Naive B cell (primary cell): ENCODE data around the gene TRIM58. TPM values are rescaled to one million over a fixed set of nuclear protein-coding genes. Genes with fewer than 3 reads are reported as not detected.
A peak's percentile ranks its signal among the peaks of the same experiment; 100 is the strongest.

Experiments
- ATAC-seq, 2 donors: fragments of 150-1000 bp; cut with Tn5 transposase; 2 replicates each; pipeline ENCODE4 v1.10.0; 2021; ENCODE audit warnings: low read depth in 2 of 2, mild to moderate bottlenecking in 2 of 2, moderate library complexity in 2 of 2
- DNase-seq: peaks from one replicate; pipeline ENCODE4 v3.0.0; 2022
- H3K27ac Mint-ChIP-seq, 6 donors: one replicate each; pipeline ENCODE4 v1.8.0; 2020 to 2022; ENCODE audit warnings: mild to moderate bottlenecking in 6 of 6, mixed read lengths in 6 of 6, moderate library complexity in 5 of 6, inconsistent platforms in 2 of 6
- H3K27me3 Mint-ChIP-seq, 3 donors: one replicate each; pipeline ENCODE4 v1.8.0; 2021 to 2022; ENCODE audit warnings: mixed read lengths in 3 of 3, mild to moderate bottlenecking in 1 of 3
- H3K36me3 Mint-ChIP-seq, 2 donors: one replicate each; pipeline ENCODE4 v1.8.0; 2020 to 2022; ENCODE audit warnings: mixed read lengths in 2 of 2, inconsistent platforms in 1 of 2, mild to moderate bottlenecking in 1 of 2
- H3K4me1 Mint-ChIP-seq, 3 donors: one replicate each; pipeline ENCODE4 v1.8.0; 2020 to 2022; ENCODE audit warnings: mixed read lengths in 3 of 3, inconsistent platforms in 1 of 3, mild to moderate bottlenecking in 1 of 3, moderate library complexity in 1 of 3
- H3K4me3 Mint-ChIP-seq, 8 donors: one replicate each; pipeline ENCODE4 v1.8.0; 2020 to 2022; ENCODE audit warnings: mild to moderate bottlenecking in 8 of 8, mixed read lengths in 8 of 8, moderate library complexity in 8 of 8, inconsistent platforms in 2 of 8
- H3K9me3 Mint-ChIP-seq, 7 donors: one replicate each; pipeline ENCODE4 v1.8.0; 2020 to 2022; ENCODE audit warnings: mixed read lengths in 7 of 7, mild to moderate bottlenecking in 5 of 7, inconsistent platforms in 2 of 7, moderate library complexity in 1 of 7
- polyA plus RNA-seq, 6 donors: library from polyadenylated mRNA; unstranded; fragments of 300-500 nt; fragmentation: Illumina TruSeq; gene quantifications; one replicate each; pipeline ENCODE4 v1.2.3, GENCODE V29; 2021; ENCODE audit warnings: low read depth in 6 of 6

TRIM58 gene
- polyA plus RNA-seq, 6 donors from 2014 or later, result 2.2 to 6.2 (median 4.7) TPM

GRCh38 chr1:247854899-247855545 is 2.0 kb upstream of the TRIM58 start:
- Mint-ChIP-seq H3K4me3 (peak overlapping the region in 3 of 8 donors; percentile 9 to 94 (median 51)), H3K4me1 (peaks cover 11 to 16% (median 16%) of the 10 kb centered on the region in 3 donors), H3K27ac (peak overlapping the region in 1 of 6 donors; percentile 55), H3K36me3 (no peaks in the 10 kb centered on the region), H3K27me3 (peaks cover 0 to 16% (median 3%) of the 10 kb centered on the region in 3 donors), H3K9me3 (peaks cover 0 to 6% (median 0%) of the 10 kb centered on the region in 7 donors)
- no peak for ATAC-seq
- no peak for DNase-seq

- H3K27me3 Mint-ChIP-seq, result peaks cover 0 to 16% (median 3%) of the 10 kb centered on the region in 3 donors
- peaks cover 0 to 6% (median 0%) of the 10 kb centered on the region in 7 donors for H3K9me3 Mint-ChIP-seq
- peak overlapping the region in 7 of 8 donors; percentile 82 to 94 (median 87) for H3K4me3 Mint-ChIP-seq
- H3K4me1 Mint-ChIP-seq, result peaks cover 11 to 16% (median 16%) of the 10 kb centered on the region in 3 donors
- H3K27ac Mint-ChIP-seq, result peak overlapping the region in 1 of 6 donors; percentile 57
- H3K36me3 Mint-ChIP-seq, result no peaks in the 10 kb centered on the region
- no peak for ATAC-seq
- no peak for DNase-seq
Measured at GRCh38 chr1:247855911-247856310, 1.1 kb upstream of the TRIM58 start.

- peak overlapping the region; percentile 85 to 96 (median 90) for H3K4me3 Mint-ChIP-seq
- DNase-seq (no peak), ATAC-seq (no peak)
- peaks cover 0 to 2% (median 0%) of the 10 kb centered on the region in 7 donors for H3K9me3 Mint-ChIP-seq
- peaks cover 10 to 16% (median 11%) of the 10 kb centered on the region in 3 donors for H3K4me1 Mint-ChIP-seq
- H3K27me3 Mint-ChIP-seq, result peaks cover 0 to 16% (median 3%) of the 10 kb centered on the region in 3 donors
- no peaks in the 10 kb centered on the region for H3K36me3 Mint-ChIP-seq
- H3K27ac Mint-ChIP-seq, result peak overlapping the region in 4 of 6 donors; percentile 17 to 84 (median 54)
Measured at GRCh38 chr1:247857985-247858619, 1.1 kb downstream of the TRIM58 start.

- no peak overlapping the region for H3K27ac Mint-ChIP-seq
Measured at GRCh38 chr1:247862756-247863155, 5.8 kb downstream of the TRIM58 start.

GRCh38 chr1:247864644-247865043 is 7.7 kb downstream of the TRIM58 start:
- H3K27me3 Mint-ChIP-seq, result no peaks in the 10 kb centered on the region
- no peak overlapping the region for H3K4me3 Mint-ChIP-seq
- DNase-seq (no peak), ATAC-seq (no peak)
- no peaks in the 10 kb centered on the region for H3K4me1 Mint-ChIP-seq
- H3K9me3 Mint-ChIP-seq, result peaks cover 0 to 3% (median 0%) of the 10 kb centered on the region in 7 donors
- peak overlapping the region in 1 of 6 donors; percentile 68 for H3K27ac Mint-ChIP-seq
- H3K36me3 Mint-ChIP-seq, result peaks cover 4 to 11% of the 10 kb centered on the region in 2 donors

More at GRCh38 chr1:247862756-247863155, 5.8 kb downstream of the TRIM58 start:
- ATAC-seq (no peak), DNase-seq (no peak)
- Mint-ChIP-seq H3K27me3 (peaks cover 0 to 5% (median 3%) of the 10 kb centered on the region in 3 donors), H3K36me3 (peaks cover 0 to 7% of the 10 kb centered on the region in 2 donors), H3K4me1 (peaks cover 5 to 10% (median 5%) of the 10 kb centered on the region in 3 donors), H3K9me3 (no peaks in the 10 kb centered on the region), H3K4me3 (no peak overlapping the region)

- H3K27me3 Mint-ChIP-seq, result no peaks in the 10 kb centered on the region
- peaks cover 0 to 5% (median 0%) of the 10 kb centered on the region in 7 donors for H3K9me3 Mint-ChIP-seq
- DNase-seq, result no peak
- no peak overlapping the region for H3K27ac Mint-ChIP-seq
- H3K4me3 Mint-ChIP-seq, result no peak overlapping the region
- no peaks in the 10 kb centered on the region for H3K4me1 Mint-ChIP-seq
- H3K36me3 Mint-ChIP-seq, result peaks cover 6 to 16% of the 10 kb centered on the region in 2 donors
- no peak for ATAC-seq
Measured at GRCh38 chr1:247865416-247865815, 8.4 kb downstream of the TRIM58 start.

GRCh38 chr1:247883346-247883745 is 26.4 kb downstream of the TRIM58 start:
- Mint-ChIP-seq H3K4me1 (peaks cover 0 to 4% (median 0%) of the 10 kb centered on the region in 3 donors), H3K27ac (no peak overlapping the region), H3K4me3 (no peak overlapping the region), H3K9me3 (no peaks in the 10 kb centered on the region), H3K36me3 (peaks cover 0 to 7% of the 10 kb centered on the region in 2 donors), H3K27me3 (no peaks in the 10 kb centered on the region)
- ATAC-seq (no peak), DNase-seq (no peak)

- H3K27me3 Mint-ChIP-seq, result no peaks in the 10 kb centered on the region
- H3K27ac Mint-ChIP-seq, result peak overlapping the region in 1 of 6 donors; percentile 0
- H3K4me1 Mint-ChIP-seq, result no peaks in the 10 kb centered on the region
- DNase-seq, result no peak
- H3K4me3 Mint-ChIP-seq, result no peak overlapping the region
- H3K36me3 Mint-ChIP-seq, result peaks cover 0 to under 1% of the 10 kb centered on the region in 2 donors
- no peak for ATAC-seq
- no peaks in the 10 kb centered on the region for H3K9me3 Mint-ChIP-seq
Measured at GRCh38 chr1:247884797-247885413, 27.9 kb downstream of the TRIM58 start.

- DNase-seq, result no peak
- no peak for ATAC-seq
- H3K27me3 Mint-ChIP-seq, result no peaks in the 10 kb centered on the region
- H3K36me3 Mint-ChIP-seq, result peaks cover 0 to 22% of the 10 kb centered on the region in 2 donors
- H3K4me1 Mint-ChIP-seq, result peaks cover 0 to 1% (median 0%) of the 10 kb centered on the region in 3 donors
- H3K4me3 Mint-ChIP-seq, result no peak within 1 kb of the TSS
- no peak within 1 kb of the TSS for H3K27ac Mint-ChIP-seq
- peaks cover 0 to 3% (median 2%) of the 10 kb centered on the region in 7 donors for H3K9me3 Mint-ChIP-seq
Measured at GRCh38 chr1:247895163-247895637, 38.2 kb downstream of the TRIM58 start, which contains the start of gene OR2W3. TSS of gene OR2W3 (plus strand) at chr1:247895587. CDS start at chr1:247895587, 0 bp downstream.

GRCh38 chr1:247895976-247896375 is 39.0 kb downstream of the TRIM58 start:
- H3K9me3 Mint-ChIP-seq, result peaks cover 0 to 3% (median 2%) of the 10 kb centered on the region in 7 donors
- DNase-seq (no peak), ATAC-seq (no peak)
- H3K36me3 Mint-ChIP-seq, result peaks cover 0 to 22% of the 10 kb centered on the region in 2 donors
- H3K27ac Mint-ChIP-seq, result no peak overlapping the region
- no peak overlapping the region for H3K4me3 Mint-ChIP-seq
- H3K27me3 Mint-ChIP-seq, result no peaks in the 10 kb centered on the region
- peaks cover 0 to 1% (median 0%) of the 10 kb centered on the region in 3 donors for H3K4me1 Mint-ChIP-seq

GRCh38 chr1:247904122-247904521 is 47.1 kb downstream of the TRIM58 start:
- H3K9me3 Mint-ChIP-seq, result peaks cover 6 to 21% (median 16%) of the 10 kb centered on the region in 7 donors
- H3K4me1 Mint-ChIP-seq, result peaks cover 10 to 34% (median 31%) of the 10 kb centered on the region in 3 donors
- no peak for DNase-seq
- peak overlapping the region in 2 of 6 donors; percentile 79 to 82 for H3K27ac Mint-ChIP-seq
- H3K36me3 Mint-ChIP-seq, result peaks cover 4 to 16% of the 10 kb centered on the region in 2 donors
- no peak for ATAC-seq
- no peaks in the 10 kb centered on the region for H3K27me3 Mint-ChIP-seq
- H3K4me3 Mint-ChIP-seq, result no peak overlapping the region

- peak overlapping the region in 7 of 8 donors; percentile 82 to 94 (median 92) for H3K4me3 Mint-ChIP-seq
- DNase-seq (no peak), ATAC-seq (no peak)
- no peaks in the 10 kb centered on the region for H3K27me3 Mint-ChIP-seq
- H3K4me1 Mint-ChIP-seq, result peaks cover 10 to 34% (median 31%) of the 10 kb centered on the region in 3 donors
- peak overlapping the region in 2 of 6 donors; percentile 76 to 91 for H3K27ac Mint-ChIP-seq
- peaks cover 4 to 16% of the 10 kb centered on the region in 2 donors for H3K36me3 Mint-ChIP-seq
- H3K9me3 Mint-ChIP-seq, result peaks cover 6 to 21% (median 16%) of the 10 kb centered on the region in 7 donors
Measured at GRCh38 chr1:247905181-247905580, 48.2 kb downstream of the TRIM58 start.
